Upper lobe of right lung (tissue), 1 donor: ENCODE data around the gene SRL. TPM values are rescaled to one million over a fixed set of nuclear protein-coding genes. Genes with fewer than 3 reads are reported as not detected.

Experiments
- ATAC-seq: fragments of 200-7000 bp; cut with Tn5 transposase; one replicate; pipeline ENCODE4 v1.9.1; 2020; ENCODE audit warnings: mild to moderate bottlenecking, moderate library complexity
- DNase-seq: peaks from one replicate; pipeline ENCODE4 v3.0.0-alpha.2; 2020
- H3K27ac ChIP-seq: fragments of 200-600 bp; one replicate; pipeline ENCODE4 v1.8.0; 2022
- H3K27me3 ChIP-seq: fragments of 200-600 bp; one replicate; pipeline ENCODE4 v1.8.0; 2022; ENCODE audit warnings: mild to moderate bottlenecking
- H3K36me3 ChIP-seq: fragments of 200-600 bp; one replicate; pipeline ENCODE4 v1.8.0; 2022
- H3K4me1 ChIP-seq: fragments of 200-600 bp; one replicate; pipeline ENCODE4 v1.8.0; 2022
- H3K4me3 ChIP-seq: fragments of 200-600 bp; one replicate; pipeline ENCODE4 v1.8.0; 2022; ENCODE audit warnings: mild to moderate bottlenecking
- H3K9me3 ChIP-seq: fragments of 200-600 bp; one replicate; pipeline ENCODE4 v1.8.0; 2022
- intact Hi-C: fragments of 100-400 bp; cut with DNase I; formaldehyde crosslinking; loops from one replicate; pipeline ENCODE4 v1.11.0; 2022
- total RNA-seq: library from RNA; stranded (reverse); fragmentation: NEBNext Ultra II Directional; extraction: Animal tissue kit (Norgen Biotek cat#: 25700); gene quantifications from one replicate; pipeline ENCODE4 v1.2.1, GENCODE V29; 2021
- TF ChIP-seq, protein P1 (sequence below): fragments of 200-600 bp; IDR thresholded peaks from one replicate; pipeline ENCODE4 v1.8.0; 2022; ENCODE audit warnings: antibody characterized with exemption
- donor health status: DM: no; HTN: yes; CAD: no; lungs with severe emphysema.

Gene SRL
- total RNA-seq, 1 donor from 2014 or later, result 0.64 TPM

DNA sequence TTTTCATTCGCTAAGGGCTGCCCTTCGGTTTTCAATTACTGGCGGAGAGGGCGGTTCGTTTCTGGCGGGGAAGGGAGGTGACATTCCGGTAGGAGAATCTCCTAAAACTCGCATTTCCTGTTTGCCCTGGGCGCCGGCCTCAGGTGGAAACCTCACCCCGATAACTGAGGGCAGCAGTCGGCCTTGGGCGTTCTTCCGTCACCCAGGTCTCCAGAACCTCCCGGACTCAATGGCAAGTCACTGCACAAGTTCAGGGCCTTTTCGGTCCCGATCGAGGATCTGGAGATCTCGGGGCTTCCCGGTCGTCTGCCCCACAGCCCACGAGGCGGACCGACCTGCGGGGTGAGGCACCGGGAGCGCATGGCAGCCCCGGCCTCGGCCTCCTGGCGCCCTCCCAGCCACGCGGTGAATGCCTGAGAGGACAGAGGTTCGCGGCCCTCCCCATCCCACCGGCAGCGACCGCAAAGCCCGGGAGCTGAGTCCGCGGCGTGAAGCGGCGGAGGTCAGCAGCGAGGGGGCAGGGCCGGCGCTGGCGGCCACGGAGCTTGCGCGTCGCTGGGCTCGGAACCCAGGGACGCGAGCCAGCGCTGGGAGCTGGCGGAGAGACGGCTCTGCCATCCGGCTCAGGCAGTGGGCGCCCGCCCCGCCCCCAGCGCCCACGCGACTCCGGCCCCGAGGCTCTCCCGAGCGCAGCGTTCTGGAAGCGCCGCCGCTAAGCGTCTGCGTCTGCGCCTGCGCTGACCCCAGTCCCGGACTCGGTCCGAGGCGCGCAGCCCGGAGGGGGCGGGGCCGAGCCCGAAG lies 58.4 kb downstream of the SRL start:
- ATAC-seq (peak; percentile 96), DNase-seq (peak; percentile 97)
- Histone ChIP-seq H3K27ac (peak overlapping the region; percentile 93), H3K4me1 (peaks cover 11% of the 10 kb centered on the region), H3K4me3 (peak overlapping the region; percentile 68), H3K36me3 (no peaks in the 10 kb centered on the region), H3K9me3 (no peaks in the 10 kb centered on the region), H3K27me3 (no peaks in the 10 kb centered on the region)
- TF ChIP-seq, protein P1, sequence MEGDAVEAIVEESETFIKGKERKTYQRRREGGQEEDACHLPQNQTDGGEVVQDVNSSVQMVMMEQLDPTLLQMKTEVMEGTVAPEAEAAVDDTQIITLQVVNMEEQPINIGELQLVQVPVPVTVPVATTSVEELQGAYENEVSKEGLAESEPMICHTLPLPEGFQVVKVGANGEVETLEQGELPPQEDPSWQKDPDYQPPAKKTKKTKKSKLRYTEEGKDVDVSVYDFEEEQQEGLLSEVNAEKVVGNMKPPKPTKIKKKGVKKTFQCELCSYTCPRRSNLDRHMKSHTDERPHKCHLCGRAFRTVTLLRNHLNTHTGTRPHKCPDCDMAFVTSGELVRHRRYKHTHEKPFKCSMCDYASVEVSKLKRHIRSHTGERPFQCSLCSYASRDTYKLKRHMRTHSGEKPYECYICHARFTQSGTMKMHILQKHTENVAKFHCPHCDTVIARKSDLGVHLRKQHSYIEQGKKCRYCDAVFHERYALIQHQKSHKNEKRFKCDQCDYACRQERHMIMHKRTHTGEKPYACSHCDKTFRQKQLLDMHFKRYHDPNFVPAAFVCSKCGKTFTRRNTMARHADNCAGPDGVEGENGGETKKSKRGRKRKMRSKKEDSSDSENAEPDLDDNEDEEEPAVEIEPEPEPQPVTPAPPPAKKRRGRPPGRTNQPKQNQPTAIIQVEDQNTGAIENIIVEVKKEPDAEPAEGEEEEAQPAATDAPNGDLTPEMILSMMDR, result no peak
- intact Hi-C loops, result no loop called here

DNA sequence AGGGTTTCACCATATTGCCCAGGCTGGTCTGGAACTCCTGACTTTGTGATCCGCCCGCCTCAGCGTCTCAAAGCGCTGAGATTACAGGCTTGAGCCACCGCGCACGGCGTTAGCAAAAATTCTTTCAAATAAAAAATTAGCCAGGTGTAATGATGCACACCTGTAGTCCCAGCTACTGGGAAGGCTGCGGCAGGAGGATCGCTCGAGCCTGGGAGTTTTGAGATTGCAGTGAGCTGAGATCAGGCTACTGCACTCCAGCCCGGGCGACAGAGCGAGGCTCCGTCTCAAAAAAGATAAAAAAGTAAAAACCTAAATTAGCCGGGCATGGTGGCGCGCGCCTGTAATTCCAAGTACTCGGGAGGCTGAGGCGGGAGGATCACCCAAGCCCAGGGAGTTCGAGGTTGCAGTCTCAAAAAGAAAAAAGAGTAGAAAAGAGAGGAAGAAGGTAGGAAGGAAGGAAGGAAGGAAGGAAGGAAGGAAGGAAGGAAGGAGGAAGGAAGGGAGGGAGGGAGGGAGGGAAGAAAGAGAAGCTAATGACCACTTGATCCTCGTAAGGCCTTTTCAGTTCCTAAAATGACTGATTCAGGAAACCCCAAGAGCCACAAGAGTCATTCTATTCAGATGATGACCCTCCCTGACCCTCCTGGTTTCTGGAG lies 59.2 kb downstream of the SRL start:
- Histone ChIP-seq H3K36me3 (no peaks in the 10 kb centered on the region), H3K27ac (peak overlapping the region; percentile 93), H3K4me3 (peak overlapping the region; percentile 68), H3K27me3 (no peaks in the 10 kb centered on the region), H3K9me3 (no peaks in the 10 kb centered on the region), H3K4me1 (peaks cover 11% of the 10 kb centered on the region)
- DNase-seq (no peak), ATAC-seq (no peak)
- TF ChIP-seq, protein P1, result no peak
- intact Hi-C loops, result no loop called here

DNA sequence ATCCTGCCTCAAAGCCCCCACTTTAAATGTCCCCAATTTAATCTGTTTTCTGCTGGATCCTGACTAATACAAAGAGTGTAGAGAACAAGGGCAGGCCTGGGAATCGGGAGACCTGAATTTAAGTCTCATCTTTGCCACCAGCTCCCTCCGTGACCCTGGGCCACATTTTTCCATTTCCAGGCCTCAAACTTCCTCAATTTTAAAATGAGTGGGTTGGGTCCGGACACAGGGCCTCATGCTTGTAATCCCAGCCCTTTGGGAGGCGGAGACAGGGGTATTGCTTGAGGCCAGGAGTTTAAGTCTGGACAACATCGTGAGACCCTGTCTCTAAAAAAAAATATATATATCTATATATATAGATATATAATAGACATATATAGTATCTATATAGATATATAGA lies 61.4 kb downstream of the SRL start:
- H3K4me3 ChIP-seq, result no peak overlapping the region
- no peaks in the 10 kb centered on the region for H3K9me3 ChIP-seq
- intact Hi-C loops, result no loop called here
- peaks cover 11% of the 10 kb centered on the region for H3K4me1 ChIP-seq
- TF ChIP-seq, protein P1, result no peak
- no peak overlapping the region for H3K27ac ChIP-seq
- no peaks in the 10 kb centered on the region for H3K27me3 ChIP-seq
- no peak for ATAC-seq
- no peak for DNase-seq
- H3K36me3 ChIP-seq, result no peaks in the 10 kb centered on the region

DNA sequence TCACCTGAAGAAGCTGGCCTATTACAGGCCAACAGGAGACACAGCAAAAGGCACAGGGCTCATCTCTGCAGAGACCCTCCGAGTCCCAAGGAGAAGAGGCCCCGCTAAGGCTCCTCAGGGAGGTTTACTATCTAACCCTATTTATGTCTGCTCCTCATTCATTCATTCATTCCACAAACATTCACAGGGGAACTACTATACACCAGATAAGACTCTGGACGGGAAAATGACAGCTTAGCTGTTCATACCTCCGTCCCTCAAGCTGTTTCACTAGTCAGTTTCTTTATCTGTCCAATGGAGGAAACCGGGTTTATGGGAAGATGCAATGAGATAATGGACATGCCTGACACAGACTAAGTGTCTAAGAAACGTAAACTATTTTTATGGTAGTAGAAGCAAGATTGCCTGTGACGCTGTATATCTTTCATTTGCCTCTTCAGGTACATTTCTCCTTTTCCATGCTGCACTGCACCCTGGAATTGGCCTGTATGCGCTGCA lies 62.1 kb downstream of the SRL start:
- intact Hi-C loops, result no loop called here
- DNase-seq, result no peak
- Histone ChIP-seq H3K27me3 (no peaks in the 10 kb centered on the region), H3K27ac (no peak overlapping the region), H3K36me3 (no peaks in the 10 kb centered on the region), H3K4me1 (peaks cover 11% of the 10 kb centered on the region), H3K4me3 (no peak overlapping the region), H3K9me3 (no peaks in the 10 kb centered on the region)
- ATAC-seq, result no peak
- TF ChIP-seq, protein P1, result no peak

DNA sequence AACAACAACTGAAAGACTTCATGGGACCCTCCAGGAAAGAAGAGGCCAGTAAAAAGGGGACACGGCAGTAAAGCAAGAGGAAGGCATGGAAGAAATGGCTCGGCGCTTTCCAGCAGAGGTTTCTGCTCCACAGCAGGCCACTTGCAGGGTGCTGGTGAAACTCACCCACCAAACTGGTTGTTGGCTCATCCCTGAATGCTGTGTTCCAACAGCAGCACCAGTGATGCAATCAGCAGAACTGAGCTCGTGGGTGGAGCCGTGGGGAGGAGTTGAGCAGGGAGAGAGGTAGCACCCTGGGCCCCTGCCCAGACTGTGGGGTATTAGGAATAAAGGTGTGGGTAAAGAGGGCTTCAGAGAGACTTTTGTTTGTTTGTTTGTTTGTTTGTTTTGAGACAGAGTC lies 62.9 kb downstream of the SRL start:
- no peaks in the 10 kb centered on the region for H3K36me3 ChIP-seq
- no peaks in the 10 kb centered on the region for H3K27me3 ChIP-seq
- intact Hi-C loops, result no loop called here
- ATAC-seq (peak; percentile 51), DNase-seq (peak; percentile 89)
- no peak overlapping the region for H3K27ac ChIP-seq
- peaks cover 5% of the 10 kb centered on the region for H3K4me1 ChIP-seq
- no peaks in the 10 kb centered on the region for H3K9me3 ChIP-seq
- no peak overlapping the region for H3K4me3 ChIP-seq
- TF ChIP-seq, protein P1, result no peak
